HK-2 (cell line): Measurements from ENCODE around the gene ZDHHC8.

Source experiments
- DNase-seq: peaks from one replicate; pipeline ENCODE4 v3.0.0-alpha.2; 2018; ENCODE audit not compliant: unreplicated experiment

Gene ZDHHC8

GRCh38 chr22:20128902-20129746 lies 2.5 kb upstream of the ZDHHC8 start:
- no peak for DNase-seq

- DNase-seq, result no peak
These were observed 1.9 kb upstream of the ZDHHC8 start for GRCh38 chr22:20129747-20130014.

- no peak for DNase-seq
These were observed 1.3 kb upstream of the ZDHHC8 start for GRCh38 chr22:20130319-20130718.

- DNase-seq, result peak; percentile 59
These were observed 640 bp upstream of the ZDHHC8 start for GRCh38 chr22:20130731-20131596.

- no peak for DNase-seq
These were observed 468 bp downstream of the ZDHHC8 start for GRCh38 chr22:20131859-20132685.

GRCh38 chr22:20132686-20133246 lies 1.2 kb downstream of the ZDHHC8 start:
- DNase-seq, result no peak

- no peak for DNase-seq
These were observed 2.4 kb downstream of the ZDHHC8 start for GRCh38 chr22:20133930-20134549.

- DNase-seq, result no peak
These were observed 3.7 kb downstream of the ZDHHC8 start for GRCh38 chr22:20135265-20135664.

- no peak for DNase-seq
These were observed 4.4 kb downstream of the ZDHHC8 start for GRCh38 chr22:20135806-20136602.

- no peak for DNase-seq
These were observed 4.9 kb downstream of the ZDHHC8 start for GRCh38 chr22:20136603-20136873.

- DNase-seq, result no peak
These were observed 5.5 kb downstream of the ZDHHC8 start for GRCh38 chr22:20137113-20137512.

- DNase-seq, result no peak
These were observed 6.2 kb downstream of the ZDHHC8 start for GRCh38 chr22:20137671-20138416.

- no peak for DNase-seq
These were observed 6.8 kb downstream of the ZDHHC8 start for GRCh38 chr22:20138417-20138738.

- DNase-seq, result no peak
These were observed 7.3 kb downstream of the ZDHHC8 start for GRCh38 chr22:20138868-20139267.

- DNase-seq, result no peak
These were observed 7.9 kb downstream of the ZDHHC8 start for GRCh38 chr22:20139391-20140106.

GRCh38 chr22:20140107-20140445 lies 8.5 kb downstream of the ZDHHC8 start:
- DNase-seq, result no peak

- DNase-seq, result no peak
These were observed 8.9 kb downstream of the ZDHHC8 start for GRCh38 chr22:20140521-20140964.

- peak; percentile 73 for DNase-seq
These were observed 9.8 kb downstream of the ZDHHC8 start for GRCh38 chr22:20141186-20142077.
